ENCODE measurements around the gene ZFYVE28. TPM values are rescaled to one million over a fixed set of nuclear protein-coding genes. Genes with fewer than 3 reads are reported as not detected.

ZFYVE28 gene
- total RNA-seq, 2 donors from 2014 or later: 29.6 to 31.6 TPM

DNA sequence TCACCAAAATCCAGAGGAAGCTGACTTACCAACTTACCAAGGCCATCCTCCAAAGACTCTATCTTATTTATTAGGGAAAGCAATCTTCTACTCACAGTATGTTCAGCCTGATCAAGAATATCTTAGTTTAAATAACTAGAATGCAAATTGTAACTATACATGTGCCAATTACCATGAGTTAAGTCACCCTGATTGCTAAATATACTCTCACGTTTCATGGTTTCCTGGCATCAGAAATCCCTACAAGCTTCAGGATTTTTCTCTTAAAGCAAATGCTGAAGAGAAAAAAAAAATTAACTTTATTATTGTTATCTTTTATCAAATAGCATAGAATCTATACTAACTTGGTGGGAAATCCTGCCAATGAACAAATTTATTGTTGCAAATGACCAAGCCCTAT lies 93.6 kb downstream of the ZFYVE28 start:
- intact Hi-C loops (cut with DNase I): no loop called here
- DNase-seq: no peak
- no peaks in the 10 kb centered on the region for H3K27me3 ChIP-seq
- H3K9me3 ChIP-seq: no peaks in the 10 kb centered on the region
- no peak overlapping the region for H3K9ac ChIP-seq (ENCODE audit: low read depth in 2 of 2, low read length in 2 of 2)
- no peak overlapping the region for H3K27ac ChIP-seq
- no peaks in the 10 kb centered on the region for H3K36me3 ChIP-seq
- H3K4me1 ChIP-seq: no peaks in the 10 kb centered on the region
- no peak overlapping the region for H3K4me3 ChIP-seq
- TF ChIP-seq, protein P1, sequence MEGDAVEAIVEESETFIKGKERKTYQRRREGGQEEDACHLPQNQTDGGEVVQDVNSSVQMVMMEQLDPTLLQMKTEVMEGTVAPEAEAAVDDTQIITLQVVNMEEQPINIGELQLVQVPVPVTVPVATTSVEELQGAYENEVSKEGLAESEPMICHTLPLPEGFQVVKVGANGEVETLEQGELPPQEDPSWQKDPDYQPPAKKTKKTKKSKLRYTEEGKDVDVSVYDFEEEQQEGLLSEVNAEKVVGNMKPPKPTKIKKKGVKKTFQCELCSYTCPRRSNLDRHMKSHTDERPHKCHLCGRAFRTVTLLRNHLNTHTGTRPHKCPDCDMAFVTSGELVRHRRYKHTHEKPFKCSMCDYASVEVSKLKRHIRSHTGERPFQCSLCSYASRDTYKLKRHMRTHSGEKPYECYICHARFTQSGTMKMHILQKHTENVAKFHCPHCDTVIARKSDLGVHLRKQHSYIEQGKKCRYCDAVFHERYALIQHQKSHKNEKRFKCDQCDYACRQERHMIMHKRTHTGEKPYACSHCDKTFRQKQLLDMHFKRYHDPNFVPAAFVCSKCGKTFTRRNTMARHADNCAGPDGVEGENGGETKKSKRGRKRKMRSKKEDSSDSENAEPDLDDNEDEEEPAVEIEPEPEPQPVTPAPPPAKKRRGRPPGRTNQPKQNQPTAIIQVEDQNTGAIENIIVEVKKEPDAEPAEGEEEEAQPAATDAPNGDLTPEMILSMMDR (IDR thresholded peaks at IDR 0.05): no peak

DNA sequence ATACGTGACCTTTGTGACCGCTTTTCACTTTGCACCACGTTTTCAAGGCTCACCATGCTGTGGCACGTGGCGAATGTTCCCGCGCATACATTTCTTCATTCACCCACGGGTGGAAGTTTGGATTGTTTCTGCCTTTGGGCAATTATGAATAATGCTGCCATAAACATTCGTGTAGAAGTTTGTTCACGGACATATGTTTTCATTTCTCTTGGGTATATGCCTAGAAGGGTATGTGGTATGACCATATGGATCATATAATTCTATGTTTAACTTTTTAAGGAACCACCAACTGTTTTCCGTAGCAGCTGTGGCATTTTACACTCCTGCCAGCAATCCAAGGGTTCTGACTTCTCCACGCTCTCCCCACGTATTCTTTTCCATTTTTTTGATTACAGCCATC lies 95.6 kb downstream of the ZFYVE28 start:
- Histone ChIP-seq H3K4me1 (no peaks in the 10 kb centered on the region), H3K27ac (no peak overlapping the region), H3K9ac (ENCODE audit: low read depth in 2 of 2, low read length in 2 of 2) (no peak overlapping the region), H3K4me3 (no peak overlapping the region), H3K36me3 (no peaks in the 10 kb centered on the region), H3K27me3 (no peaks in the 10 kb centered on the region), H3K9me3 (no peaks in the 10 kb centered on the region)
- TF ChIP-seq, protein P1 (IDR thresholded peaks at IDR 0.05): no peak
- intact Hi-C loops (cut with DNase I): no loop called here
- no peak for DNase-seq

DNA sequence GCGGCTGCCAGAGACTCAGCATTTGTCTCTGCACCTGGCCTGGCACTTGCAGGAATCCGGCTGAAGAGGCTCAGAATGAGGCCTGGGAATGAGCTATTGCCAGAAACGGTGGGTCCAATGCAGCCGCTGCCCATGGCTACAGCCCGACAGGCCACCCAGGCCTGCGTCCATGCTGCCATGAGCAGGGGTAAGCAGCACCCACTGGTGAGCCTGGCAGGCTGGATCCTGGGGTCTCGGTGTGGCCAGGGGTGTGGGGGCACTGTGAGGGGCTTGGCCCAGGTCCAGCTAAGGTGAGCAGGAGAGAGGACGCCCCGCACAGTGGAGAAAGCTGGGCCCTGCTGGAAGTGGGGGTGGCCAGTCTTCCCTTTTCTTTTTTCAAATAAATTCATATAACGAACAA lies 96.2 kb downstream of the ZFYVE28 start:
- intact Hi-C loops (cut with DNase I): no loop called here
- TF ChIP-seq, protein P1 (IDR thresholded peaks at IDR 0.05): no peak

DNA sequence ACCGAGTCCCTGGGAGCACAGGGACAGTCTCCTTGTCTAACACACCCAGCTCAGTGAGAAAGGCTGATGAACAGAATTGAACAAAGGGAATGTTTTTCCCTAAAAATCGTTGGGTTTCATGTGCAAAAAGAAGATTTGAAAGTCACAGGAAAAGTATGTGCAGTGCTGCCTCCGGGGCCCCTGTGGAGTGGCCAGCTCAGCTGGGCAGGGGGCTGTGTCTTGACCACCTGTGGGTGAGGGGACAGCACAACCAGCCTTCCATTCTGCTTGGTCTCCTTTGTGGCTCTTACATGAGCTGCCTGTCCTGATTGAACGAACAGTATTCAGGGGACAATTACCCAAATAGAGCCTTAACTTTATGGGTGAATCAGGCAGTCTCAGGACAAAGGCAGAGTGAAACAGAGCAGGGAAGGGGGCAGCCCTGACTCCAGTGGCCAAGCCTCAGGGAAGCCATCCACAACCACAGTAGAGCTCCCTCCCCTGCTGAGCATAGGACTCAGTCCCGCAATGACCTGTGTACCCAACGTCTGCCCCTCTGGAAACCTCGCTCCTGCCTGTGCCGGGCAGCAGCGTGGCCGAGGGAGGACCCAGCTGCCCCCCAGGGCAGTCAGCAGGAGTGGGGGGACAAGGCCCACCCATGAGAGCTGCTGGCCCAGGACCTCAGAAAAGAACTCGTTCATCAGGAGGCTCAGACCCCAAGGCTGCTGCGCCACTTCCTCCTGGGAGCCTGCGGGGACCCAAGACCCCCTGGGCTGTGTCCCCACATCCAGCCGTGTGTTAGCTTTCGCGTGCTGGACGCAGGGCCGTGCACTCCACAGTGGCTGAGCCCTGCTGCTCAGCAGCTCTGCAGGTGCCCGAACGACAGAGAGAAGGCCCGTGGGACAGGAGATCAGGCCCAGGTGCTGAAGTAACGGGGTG lies 96.9 kb downstream of the ZFYVE28 start:
- DNase-seq: no peak
- intact Hi-C loops (cut with DNase I): no loop called here
- Histone ChIP-seq H3K4me3 (no peak overlapping the region), H3K4me1 (no peaks in the 10 kb centered on the region), H3K27me3 (no peaks in the 10 kb centered on the region), H3K27ac (no peak overlapping the region), H3K9ac (ENCODE audit: low read depth in 2 of 2, low read length in 2 of 2) (no peak overlapping the region), H3K36me3 (no peaks in the 10 kb centered on the region), H3K9me3 (no peaks in the 10 kb centered on the region)
- TF ChIP-seq, protein P1 (IDR thresholded peaks at IDR 0.05): no peak

More for the DNA sequence above, 96.2 kb downstream of the ZFYVE28 start:
- Histone ChIP-seq H3K9me3 (no peaks in the 10 kb centered on the region), H3K27ac (no peak overlapping the region), H3K27me3 (no peaks in the 10 kb centered on the region), H3K36me3 (no peaks in the 10 kb centered on the region), H3K4me1 (no peaks in the 10 kb centered on the region), H3K4me3 (no peak overlapping the region), H3K9ac (ENCODE audit: low read depth in 2 of 2, low read length in 2 of 2) (no peak overlapping the region)
- peak; percentile 14 for DNase-seq

DNA sequence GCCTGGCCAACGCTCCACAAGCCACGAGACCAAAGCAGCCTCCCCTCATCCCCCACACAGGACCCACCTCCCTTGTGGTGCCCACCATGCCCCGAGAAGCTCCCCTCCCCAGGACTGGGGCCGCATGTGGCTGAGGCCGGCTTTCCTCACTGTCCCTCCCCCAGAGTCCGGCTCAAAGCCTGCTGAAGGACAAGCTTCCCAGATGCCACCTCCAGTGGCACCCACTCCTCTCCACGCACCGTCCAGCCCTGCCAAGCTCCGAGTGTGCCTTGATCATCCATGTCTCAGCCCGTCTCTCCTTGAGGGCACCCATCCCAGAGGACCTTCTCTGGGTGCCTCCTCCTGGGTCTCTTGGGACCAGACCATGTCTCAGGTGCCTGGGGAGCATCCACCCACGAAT lies 97.7 kb downstream of the ZFYVE28 start:
- H3K4me1 ChIP-seq: no peaks in the 10 kb centered on the region
- no peaks in the 10 kb centered on the region for H3K36me3 ChIP-seq
- intact Hi-C loops (cut with DNase I): no loop called here
- TF ChIP-seq, protein P1 (IDR thresholded peaks at IDR 0.05): no peak
- DNase-seq: no peak
- H3K27me3 ChIP-seq: no peaks in the 10 kb centered on the region
- no peak overlapping the region for H3K27ac ChIP-seq
- H3K9ac ChIP-seq (ENCODE audit: low read depth in 2 of 2, low read length in 2 of 2): no peak overlapping the region
- no peak overlapping the region for H3K4me3 ChIP-seq
- no peaks in the 10 kb centered on the region for H3K9me3 ChIP-seq

All from colonic mucosa (tissue), 4 donors.